NCI-H1436 (cell line): ENCODE measurements around the gene MED27.
"Not testable (repeated sequence)": the region's sequence is repeated elsewhere in the genome, so short reads cannot be mapped to it uniquely, and the experiment has no call there.

Source experiments
- DNase-seq: peaks from one replicate; lab custom pipeline; 2025; lab: John Stamatoyannopoulos, UW

The MED27 gene

DNA sequence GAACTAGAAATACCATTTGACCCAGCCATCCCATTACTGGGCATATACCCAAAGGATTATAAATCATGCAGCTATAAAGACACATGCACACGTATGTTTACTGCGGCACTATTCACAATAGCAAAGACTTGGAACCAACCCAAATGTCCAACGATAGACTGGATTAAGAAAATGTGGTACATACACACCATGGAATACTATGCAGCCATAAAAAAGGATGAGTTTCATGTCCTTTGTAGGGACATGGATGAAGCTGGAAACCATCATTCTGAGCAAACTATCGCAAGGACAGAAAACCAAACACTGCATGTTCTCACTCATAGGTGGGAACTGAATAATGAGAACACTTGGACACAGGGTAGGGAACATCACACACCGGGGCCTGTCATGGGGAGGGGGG is 158.0 kb downstream of the MED27 start:
- not testable (repeated sequence) for DNase-seq

DNA sequence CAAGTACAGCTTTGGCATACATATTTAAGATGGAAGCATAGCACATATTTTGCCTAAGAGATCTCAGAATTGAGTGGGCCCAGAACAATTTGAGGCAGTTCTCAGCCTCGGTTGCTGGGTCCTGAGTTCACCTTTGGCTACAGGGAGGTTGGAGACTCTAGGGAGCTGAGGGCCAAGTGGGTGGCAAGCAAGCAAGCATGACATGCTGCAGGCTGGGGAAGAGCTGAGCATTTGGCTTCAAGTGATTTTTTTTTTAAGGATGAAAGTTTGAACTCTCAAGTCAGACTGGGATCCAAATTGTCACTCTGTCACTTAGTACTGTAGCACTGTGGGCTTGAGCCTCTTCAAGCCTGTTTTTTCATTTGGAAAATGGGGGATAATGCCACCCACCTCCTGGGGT is 160.5 kb downstream of the MED27 start:
- DNase-seq = no peak

DNA sequence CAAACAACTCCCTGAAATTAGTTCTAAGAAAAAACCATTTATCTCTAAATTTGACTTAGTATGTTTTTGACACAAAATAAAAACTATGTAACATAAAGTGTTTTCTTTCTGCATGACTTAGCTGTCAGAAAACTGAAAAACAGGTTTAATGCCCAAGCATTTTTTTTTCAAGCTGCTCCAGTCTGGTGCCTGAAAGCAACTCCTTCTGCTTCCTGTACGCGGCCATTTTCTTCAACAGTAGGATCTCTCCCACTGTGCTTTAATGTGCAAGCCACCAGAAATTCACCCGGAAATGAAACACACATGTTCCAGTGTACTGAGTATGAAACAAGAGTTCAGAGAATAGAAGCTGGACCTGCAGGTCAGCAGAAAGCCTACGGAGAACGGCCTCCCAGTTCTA is 161.2 kb downstream of the MED27 start:
- no peak for DNase-seq

DNA sequence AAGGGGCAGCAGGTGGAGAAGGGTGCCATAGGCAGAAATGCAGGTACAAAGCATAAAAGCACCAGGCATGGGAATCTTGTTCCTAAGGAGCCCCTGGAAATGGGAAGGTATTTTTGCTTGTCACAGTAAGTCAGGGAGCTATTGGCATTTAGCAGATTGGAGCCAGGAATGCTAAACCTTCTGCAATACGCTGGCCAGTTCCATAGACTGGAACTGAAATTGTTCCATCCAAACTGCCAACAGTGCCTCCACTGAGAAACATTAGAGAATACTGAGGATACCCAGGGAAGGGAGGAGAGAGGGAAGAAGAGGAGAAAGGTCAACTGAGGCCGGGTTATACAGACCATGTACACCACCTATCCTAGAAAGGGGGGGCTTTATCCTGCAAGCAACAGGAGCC is 162.7 kb downstream of the MED27 start:
- DNase-seq = no peak

DNA sequence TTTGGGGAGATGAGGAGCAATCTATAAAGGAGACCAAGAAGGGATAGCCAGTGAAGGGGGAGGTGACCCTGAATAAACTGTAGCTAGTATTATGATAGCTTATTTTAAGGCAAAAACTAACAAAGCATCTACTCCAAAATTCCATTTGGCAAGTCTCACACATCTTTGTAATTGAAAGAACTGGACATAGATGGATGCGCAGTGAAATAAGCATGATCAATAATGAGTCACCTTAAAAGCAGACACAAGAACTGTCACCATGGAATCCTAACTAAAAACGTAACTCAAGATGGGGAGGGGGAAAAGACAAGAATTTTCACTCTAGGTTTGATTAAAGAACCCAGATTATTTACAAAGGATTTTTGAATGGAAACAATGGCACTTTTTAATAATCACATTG is 164.5 kb downstream of the MED27 start:
- no peak for DNase-seq

DNA sequence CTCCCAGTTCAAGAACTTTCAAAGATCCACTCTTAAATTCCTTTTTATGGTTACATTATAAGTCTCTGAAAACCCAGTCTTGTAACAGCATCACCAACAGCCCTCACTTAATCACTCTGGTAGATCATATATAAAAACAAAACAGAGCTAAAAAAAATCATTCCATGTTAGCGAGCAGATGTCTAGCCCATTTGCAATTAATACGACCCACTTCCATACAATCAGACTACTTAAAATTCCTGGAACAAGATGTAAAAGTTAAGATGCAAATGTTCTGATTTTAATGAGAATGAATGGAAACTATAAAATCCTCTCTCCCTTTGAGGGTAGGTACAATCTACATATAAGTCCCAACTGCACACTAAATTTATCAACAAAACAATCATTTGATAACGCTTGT is 167.0 kb downstream of the MED27 start:
- no peak for DNase-seq

DNA sequence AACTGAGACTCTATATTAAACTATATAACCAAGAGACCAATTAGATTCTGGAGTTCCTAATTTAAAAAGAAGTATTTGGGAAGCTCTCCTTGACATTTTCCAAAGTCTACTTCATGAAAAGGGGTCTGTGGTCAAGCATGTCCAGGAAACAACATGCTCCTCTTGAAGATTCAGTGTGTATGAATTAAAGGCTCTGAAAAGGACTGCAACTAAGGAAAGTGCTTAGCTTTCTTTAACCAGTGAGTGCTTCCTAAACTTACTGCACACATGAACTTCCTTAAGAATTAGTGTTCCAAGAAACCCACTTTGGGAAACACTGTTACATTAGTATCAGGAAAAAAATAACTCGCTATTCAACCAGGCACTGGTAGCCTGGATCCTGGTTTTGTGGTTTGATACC is 167.6 kb downstream of the MED27 start:
- DNase-seq = no peak

DNA sequence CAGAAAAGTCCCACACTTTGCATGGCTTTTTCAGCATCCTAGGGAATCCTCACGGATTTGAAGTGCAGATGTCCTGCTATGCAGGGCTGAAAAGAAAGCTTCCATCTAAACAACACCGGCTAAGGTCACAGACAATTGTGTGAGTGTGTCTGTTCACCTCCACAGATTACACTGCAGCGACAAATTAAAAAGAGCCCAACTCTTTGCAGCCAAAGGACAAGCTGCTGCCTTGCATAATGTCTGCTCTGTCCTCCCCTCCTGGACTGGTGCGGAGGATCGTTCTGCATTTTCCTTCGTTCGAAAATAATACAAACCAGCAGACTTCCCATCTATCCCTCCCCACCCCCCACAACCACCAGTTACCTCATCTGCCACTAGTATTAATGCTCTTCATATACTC is 169.1 kb downstream of the MED27 start:
- DNase-seq = no peak

DNA sequence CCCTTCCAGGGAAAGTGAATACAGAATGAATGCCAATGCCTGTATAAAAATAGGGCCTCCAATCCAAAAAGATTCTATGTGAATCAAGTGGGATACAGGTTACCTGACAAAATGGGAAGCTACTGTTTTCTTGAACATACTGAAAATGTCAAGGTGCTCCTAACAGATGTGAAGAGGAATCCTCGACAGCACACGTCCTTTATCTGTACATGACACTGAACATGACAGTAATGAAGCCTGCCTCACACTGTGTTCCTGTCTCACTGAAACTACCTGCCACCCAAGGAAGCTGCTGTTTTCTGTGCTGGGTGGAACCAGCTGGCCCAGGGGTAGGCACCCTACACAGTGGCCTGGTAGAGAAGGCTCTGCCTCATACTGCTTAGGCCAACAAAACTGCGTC is 174.5 kb downstream of the MED27 start:
- no peak for DNase-seq

DNA sequence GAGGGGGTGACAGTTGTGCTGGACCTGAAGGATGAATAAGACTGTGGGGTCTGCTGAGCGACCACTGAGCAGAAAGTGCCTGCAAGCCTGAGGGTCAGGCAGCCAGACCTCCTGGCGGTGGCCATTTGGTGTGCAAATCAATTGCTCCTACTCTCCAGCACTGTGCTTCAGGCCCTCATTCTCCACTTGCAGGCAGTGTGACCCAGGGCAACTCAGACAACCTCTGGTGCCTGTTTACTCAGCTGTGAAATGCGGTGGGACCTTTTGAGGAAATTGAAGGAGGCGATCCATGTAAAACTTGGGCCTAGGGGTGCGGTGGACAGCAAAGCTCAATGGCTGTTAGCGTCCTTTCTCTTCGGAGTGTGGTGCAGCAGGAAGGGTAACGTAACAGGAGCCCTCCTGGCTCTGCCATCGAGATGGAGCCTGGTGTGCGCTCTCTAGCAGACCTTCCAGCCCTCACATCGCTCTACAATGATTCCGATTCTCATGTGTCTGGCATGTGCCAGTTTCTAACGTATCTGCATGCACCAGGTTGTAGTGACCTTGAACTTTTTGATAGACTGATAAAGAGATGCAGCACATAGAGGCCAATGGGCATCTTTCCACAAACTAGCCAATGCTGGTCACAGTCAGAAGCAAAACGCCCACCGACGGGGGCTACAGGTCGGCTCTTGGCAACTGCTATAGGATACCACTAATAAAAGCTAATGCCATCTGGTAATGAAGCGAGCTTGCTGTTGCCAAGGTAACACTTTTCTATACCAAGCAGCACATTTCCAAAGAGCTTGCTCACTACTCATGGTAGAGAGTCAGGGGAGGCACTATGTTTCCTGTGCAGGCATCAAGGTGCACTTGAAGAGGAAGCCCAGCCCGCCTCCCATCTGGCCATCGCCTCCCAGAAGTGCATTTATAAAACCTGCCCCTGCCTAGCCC is 180.1 kb downstream of the MED27 start:
- DNase-seq = no peak

DNA sequence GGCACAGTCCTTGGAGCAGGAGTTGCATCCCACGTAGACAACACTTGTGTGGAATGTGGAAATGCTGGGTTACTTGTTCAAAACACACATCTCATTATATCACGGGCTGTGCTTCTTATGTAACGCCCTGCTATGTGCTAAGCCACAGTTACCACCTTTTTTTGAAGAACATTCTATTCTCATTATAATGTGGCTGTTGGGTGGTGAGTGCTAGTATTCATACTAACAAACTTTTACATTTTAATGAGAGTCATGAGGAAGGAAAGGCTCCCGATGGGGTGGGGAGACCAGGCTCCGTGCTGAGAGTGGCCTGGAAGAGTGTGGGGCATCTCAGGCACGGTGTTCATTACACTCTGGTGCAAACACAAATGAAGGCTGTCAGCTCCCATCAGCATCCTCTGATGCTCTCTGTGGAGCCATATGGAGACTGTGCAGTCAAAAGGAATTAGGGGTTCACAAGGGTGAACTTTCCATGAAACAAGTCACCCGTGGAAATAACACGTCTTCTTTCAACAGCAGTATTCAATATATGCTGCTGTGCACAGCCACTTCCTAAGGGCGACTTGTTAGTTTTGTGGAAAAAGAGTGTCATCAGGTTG is 186.7 kb downstream of the MED27 start:
- no peak for DNase-seq

DNA sequence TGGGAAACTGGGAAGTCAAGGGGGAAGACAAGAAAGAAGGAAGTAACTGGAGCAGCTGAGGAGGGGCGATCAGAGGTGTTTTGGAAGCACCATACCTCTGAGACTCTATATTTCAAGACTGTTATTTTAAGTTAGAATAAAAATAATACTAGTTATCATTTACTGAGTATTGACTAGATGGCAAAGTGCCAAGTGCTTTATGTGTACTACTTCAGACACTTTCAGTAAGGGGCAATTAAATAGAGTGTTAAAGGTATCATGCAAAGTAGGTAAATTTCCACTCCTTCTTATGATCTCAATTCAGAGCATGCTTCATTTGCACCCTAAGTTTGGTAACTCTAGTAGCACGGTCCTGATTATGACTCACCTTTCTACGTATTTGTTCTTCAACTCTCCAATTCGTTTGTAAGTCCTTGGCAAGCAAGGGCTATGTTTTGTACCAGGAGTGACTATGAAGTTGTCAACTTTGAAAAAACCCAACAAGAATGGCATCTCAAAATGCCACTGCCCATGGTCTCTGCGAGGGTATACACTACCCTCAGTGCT is 187.4 kb downstream of the MED27 start:
- peak; percentile 45 for DNase-seq

DNA sequence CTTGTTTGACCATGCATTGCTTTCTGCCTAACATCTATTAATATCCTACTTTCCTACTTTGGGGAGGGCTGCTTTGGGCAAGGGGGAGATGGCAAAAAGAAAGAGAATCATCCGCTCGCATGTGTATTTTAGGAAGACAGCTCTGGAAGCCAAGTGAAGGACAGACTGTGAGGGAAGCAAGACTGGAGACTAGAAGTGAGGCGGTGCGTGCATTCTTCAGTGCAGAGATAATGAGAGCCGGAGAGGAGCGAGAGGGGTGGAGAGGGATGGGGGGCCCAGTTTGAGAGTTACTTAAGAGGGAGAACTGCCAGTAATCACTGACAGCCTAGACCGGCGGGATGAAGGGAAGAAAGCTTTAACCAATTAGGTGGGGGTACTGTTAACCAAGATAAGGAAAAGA is 188.1 kb downstream of the MED27 start:
- no peak for DNase-seq

DNA sequence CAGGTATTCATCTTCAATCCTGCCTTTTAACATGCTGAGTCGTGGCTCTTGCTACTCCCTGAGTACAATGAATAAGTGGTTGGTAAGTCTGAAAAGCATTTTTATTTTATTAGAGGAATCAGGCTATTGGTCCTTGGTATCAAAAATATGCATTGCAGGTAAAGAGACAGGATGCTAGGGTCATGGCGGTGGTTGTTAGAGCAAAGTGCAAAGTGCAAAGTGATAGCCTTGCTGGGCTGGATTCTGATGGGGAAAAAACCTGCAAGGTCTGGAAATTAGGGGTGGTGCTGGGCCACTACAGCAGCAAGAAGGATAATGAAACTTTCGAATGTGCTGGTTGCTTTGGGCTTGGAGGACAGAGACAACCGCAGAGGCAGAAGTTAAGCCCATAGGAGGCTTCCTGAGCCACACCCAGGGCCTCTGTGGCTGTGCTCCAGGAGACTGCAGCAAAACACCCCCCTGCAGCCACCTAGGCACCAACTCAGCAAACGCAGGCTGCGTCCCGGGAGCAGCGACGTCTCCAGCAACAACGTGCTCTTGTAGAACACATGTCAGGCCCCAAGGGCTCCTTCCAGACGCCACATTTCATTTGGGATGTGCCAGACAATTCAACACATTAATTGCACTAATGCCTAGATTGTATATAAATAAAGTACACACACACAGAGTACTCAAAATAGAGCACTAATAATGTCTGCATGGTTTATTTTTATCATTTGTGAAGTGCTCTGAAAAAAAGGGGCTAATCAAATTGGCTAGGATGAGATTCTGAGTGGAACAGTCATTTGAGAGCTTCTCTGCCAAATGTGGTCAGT is 190.0 kb downstream of the MED27 start:
- DNase-seq = no peak

DNA sequence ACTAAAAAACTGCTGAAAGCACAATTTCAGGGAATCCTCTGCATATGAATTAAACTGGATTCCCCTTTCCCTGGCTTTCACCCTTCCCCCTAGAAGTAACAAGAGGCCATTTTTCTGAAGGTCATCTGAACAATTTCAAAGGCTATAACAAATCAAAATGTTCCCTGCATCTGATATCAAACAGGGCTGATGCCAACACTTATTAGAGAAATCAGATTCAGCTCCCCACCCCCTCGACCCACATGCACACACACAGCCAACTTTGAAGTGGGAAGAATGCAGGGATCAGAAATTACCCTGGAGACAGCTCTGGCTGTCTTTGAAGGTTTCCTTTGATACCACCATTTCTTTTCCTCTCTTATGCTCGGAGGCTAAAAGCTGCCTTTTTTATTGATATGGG is 190.7 kb downstream of the MED27 start:
- DNase-seq = no peak

DNA sequence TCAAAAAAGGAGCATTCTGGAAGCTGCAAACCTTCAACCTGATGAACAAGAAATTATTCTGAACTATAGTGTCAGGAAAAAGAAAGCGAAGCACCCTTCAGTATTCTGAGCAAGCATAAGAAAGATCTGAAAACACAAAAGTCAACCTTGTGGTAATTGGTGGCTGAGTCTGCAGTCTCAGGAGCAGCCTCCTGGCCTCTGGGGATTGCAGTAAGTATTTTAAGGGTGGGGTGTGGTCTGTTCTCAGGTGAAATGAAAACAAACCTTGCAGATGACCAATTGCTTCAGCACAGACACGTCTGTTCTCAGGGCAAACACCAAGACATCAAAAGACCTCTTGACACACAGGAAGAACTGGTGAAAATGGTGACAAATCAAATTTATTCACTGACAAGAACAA is 192.0 kb downstream of the MED27 start:
- no peak for DNase-seq

DNA sequence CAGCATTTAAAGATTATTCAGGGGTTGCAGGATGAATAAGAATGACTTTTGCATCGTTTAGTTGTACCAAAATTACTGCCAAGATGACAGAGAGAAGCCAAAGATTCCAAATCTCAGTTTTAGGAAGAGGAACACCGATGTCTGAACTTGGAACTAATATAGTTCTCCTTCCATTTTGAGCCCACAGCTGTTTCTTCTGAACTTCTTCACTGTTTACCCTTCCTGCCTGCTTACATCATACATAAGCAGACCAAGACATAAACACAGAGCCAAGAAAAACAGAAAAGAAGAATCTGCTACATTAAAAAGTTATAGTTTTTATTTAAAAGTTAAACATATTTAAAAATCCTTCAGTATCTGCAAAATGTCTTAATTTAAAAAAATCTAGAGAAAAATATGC is 192.8 kb downstream of the MED27 start:
- no peak for DNase-seq

DNA sequence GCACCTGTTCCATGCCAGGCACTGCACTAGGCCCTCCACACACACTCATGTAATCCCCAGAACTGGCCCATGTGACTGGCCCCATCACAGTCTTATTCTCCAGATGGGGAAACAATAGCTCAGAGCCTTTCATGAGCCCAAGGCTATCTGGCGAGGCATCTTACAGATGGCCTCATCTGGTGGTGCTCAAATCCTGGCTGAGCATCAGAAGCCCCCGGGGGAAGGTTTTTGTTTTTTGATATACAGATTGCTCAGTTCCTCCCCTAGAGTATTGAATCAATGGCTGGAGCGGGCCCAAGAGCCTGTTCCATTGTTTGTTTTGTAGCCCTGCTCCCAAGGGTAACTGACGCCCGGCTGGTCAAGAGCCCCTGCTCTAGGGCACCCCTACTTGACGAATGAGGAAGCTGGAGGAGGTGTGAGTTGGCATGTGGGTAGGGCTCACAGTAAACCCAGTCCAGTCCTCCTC is 194.5 kb downstream of the MED27 start:
- peak; percentile 81 for DNase-seq

DNA sequence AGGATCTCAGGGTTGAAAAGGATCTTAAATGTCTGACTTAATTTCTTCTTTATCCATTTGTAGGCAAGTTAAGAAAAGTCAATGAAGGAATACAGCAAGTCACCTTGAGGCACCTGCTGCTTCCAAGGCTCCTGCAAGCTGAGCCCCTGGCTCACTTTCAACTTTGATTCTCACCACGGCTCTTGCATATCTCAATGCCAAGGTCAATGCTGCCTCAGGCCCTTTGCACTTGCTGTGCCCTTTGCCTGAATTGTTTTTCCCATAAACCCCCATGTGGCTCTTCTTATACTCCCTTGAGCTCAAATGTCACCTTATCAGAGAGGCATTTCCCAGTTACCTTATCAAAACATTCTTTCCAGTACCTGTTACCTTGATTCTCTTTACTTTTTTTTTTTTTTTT is 195.4 kb downstream of the MED27 start:
- DNase-seq = no peak

DNA sequence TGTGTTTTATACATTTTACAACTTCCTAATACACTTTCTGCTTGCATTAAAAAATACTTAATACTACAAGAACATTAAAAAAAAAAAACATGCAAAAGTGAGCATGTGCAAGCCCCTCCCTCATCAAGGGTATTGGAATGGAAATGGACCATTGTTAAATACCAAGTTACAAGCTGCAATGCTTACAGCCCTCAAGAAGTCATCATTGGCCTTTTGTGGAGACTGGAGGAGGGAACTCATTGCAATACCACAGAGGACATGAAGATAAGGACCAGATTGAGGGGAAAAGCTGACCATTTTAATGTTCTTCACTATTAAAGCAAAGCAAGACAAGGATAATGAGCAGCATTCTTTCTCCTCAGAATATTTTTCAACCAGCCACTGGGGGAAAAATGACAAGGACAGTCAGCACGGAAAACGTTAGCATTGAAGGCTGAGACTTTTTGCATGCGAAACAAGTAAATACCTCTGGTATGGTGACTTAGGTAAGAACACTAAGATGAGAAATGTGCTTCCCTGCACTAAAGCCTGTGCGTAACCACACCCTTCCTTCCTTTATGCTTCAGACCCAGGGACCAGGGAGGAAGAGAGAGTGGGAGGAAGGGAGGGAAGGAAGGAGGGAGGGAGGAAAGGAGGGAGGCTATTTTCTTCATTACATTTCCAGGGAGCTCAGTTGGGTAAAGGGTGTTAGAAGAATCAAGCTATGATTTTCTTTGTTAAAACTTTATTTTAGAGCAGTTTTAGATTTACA is 198.7 kb downstream of the MED27 start:
- DNase-seq = no peak

DNA sequence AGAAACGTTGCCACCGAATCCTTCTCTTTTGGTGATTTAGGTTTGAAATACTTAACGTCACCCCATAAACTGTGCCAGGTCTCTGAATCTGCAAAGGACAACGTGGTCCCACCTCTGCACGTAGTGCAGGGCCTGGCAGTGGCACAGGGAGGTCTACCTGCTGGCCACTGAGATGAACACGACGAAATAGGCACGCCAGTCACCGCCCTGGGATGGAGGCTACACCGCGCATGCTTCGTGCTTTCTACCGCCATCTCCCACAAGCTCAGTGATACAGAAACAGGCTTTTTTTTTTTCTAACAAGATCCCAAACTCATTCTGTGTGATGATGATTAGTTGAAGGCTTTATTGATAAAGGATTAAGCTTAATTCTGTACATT is 199.8 kb downstream of the MED27 start:
- no peak for DNase-seq
